GM21737 (cell line): ENCODE measurements around the gene TBC1D22B.
A peak's percentile ranks its signal among the peaks of the same experiment; 100 is the strongest.

Source experiments
- ATAC-seq: cut with Tn5 transposase; IDR thresholded peaks from one replicate; pipeline ENCODE4 v1.9.1; 2021; ENCODE audit warnings: mild to moderate bottlenecking, moderate library complexity; ENCODE audit not compliant: unreplicated experiment

The TBC1D22B gene

GRCh38 chr6:37257634-37258404 is at the start of gene TBC1D22B, which contains the start of gene TMEM217:
Gene TBC1D22B (plus strand): TSS chr6:37257772. CDS start chr6:37257918, 146 bp downstream.
Gene TMEM217 (minus strand): TSS chr6:37258144. CDS start chr6:37219030, 39,114 bp downstream.
- ATAC-seq = peak; percentile 92

GRCh38 chr6:37207903-37208456 is 49.6 kb upstream of the TBC1D22B start:
- ATAC-seq = peak; percentile 75

- no peak for ATAC-seq
These were observed 48.8 kb upstream of the TBC1D22B start for GRCh38 chr6:37208793-37209192.

GRCh38 chr6:37209461-37210205 is 47.9 kb upstream of the TBC1D22B start:
- ATAC-seq = no peak

GRCh38 chr6:37210313-37210968 is 47.1 kb upstream of the TBC1D22B start:
- no peak for ATAC-seq

GRCh38 chr6:37212268-37212667 is 45.3 kb upstream of the TBC1D22B start:
- ATAC-seq = no peak

- ATAC-seq = no peak
These were observed 39.5 kb upstream of the TBC1D22B start for GRCh38 chr6:37218061-37218460.

- ATAC-seq = no peak
These were observed 39.1 kb upstream of the TBC1D22B start for GRCh38 chr6:37218511-37218910.

GRCh38 chr6:37221585-37222124 is 35.9 kb upstream of the TBC1D22B start:
- ATAC-seq = no peak

GRCh38 chr6:37222125-37222967 is 35.2 kb upstream of the TBC1D22B start:
- ATAC-seq = peak; percentile 94

GRCh38 chr6:37222992-37223391 is 34.6 kb upstream of the TBC1D22B start:
- ATAC-seq = no peak

GRCh38 chr6:37225350-37226169 is 32.0 kb upstream of the TBC1D22B start:
- no peak for ATAC-seq

GRCh38 chr6:37230104-37230503 is 27.5 kb upstream of the TBC1D22B start:
- ATAC-seq = no peak

- no peak for ATAC-seq
These were observed 25.0 kb upstream of the TBC1D22B start for GRCh38 chr6:37232430-37233017.

GRCh38 chr6:37233541-37233940 is 24.0 kb upstream of the TBC1D22B start:
- ATAC-seq = no peak

- no peak for ATAC-seq
These were observed 20.7 kb upstream of the TBC1D22B start for GRCh38 chr6:37236921-37237320.

- no peak for ATAC-seq
These were observed 19.8 kb upstream of the TBC1D22B start for GRCh38 chr6:37237789-37238188.

- no peak for ATAC-seq
These were observed 19.2 kb upstream of the TBC1D22B start for GRCh38 chr6:37238381-37238780.

- no peak for ATAC-seq
These were observed 18.0 kb upstream of the TBC1D22B start for GRCh38 chr6:37239526-37239925.
